T-helper 1 cell (primary cell): ENCODE measurements around the gene FMO1.
A peak's percentile ranks its signal among the peaks of the same experiment; 100 is the strongest.
"Not testable (repeated sequence)": the region's sequence is repeated elsewhere in the genome, so short reads cannot be mapped to it uniquely, and the experiment has no call there.

Experiments used
- DNase-seq, 5 donors: peaks; one replicate each; pipeline ENCODE4 v3.0.0-alpha.2; 2012 to 2020
- total RNA-seq, 4 donors: gene quantifications; one replicate each; lab custom pipeline; 2026; lab: John Stamatoyannopoulos, UW

Gene FMO1, protein sequence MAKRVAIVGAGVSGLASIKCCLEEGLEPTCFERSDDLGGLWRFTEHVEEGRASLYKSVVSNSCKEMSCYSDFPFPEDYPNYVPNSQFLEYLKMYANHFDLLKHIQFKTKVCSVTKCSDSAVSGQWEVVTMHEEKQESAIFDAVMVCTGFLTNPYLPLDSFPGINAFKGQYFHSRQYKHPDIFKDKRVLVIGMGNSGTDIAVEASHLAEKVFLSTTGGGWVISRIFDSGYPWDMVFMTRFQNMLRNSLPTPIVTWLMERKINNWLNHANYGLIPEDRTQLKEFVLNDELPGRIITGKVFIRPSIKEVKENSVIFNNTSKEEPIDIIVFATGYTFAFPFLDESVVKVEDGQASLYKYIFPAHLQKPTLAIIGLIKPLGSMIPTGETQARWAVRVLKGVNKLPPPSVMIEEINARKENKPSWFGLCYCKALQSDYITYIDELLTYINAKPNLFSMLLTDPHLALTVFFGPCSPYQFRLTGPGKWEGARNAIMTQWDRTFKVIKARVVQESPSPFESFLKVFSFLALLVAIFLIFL
- 0 reads per million in 4 donors for total RNA-seq

DNA sequence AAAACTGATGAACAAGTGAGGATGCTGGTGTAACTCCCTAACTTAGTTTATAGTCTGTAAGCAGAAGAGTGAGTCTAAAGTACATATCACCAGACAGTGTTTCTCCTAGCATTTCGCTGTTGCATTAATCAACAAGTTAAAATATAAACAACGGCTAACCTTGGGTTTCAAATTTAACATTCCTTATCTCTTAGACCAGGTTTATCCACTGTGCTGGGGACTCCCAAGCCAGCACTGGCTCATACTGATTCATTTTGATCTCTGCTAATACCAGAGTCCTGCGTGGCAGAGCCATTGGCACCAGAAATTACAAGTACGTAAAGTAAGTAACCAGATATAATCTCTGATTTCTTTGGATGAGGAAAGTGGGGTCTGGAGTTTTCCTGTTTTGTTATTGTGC, at the start of gene FMO1:
Gene FMO1, plus strand, starts transcription at position 193 of the 400 bp plus-strand sequence. CDS start 9,594 bp downstream, outside the sequence.
- no peak for DNase-seq

DNA sequence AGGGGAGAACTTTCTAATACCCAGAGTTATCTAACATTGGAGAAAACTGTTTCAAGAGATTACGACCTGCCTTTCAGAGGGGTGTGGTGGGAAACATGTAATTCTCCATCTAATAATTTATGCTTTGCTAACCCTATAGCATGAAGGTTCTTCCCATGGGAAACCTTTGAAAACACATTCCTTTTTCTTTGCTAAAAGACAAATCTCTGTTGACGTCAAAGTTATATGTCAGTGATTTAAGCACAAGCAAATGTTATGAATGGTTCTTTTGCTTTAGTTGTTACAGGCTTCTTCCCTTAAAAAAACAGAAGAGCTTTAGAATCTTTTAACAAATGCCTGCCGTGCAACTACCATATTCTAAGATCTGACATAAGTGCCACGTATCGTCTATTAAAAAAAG, 44.0 kb upstream of the FMO1 start:
- DNase-seq = no peak

DNA sequence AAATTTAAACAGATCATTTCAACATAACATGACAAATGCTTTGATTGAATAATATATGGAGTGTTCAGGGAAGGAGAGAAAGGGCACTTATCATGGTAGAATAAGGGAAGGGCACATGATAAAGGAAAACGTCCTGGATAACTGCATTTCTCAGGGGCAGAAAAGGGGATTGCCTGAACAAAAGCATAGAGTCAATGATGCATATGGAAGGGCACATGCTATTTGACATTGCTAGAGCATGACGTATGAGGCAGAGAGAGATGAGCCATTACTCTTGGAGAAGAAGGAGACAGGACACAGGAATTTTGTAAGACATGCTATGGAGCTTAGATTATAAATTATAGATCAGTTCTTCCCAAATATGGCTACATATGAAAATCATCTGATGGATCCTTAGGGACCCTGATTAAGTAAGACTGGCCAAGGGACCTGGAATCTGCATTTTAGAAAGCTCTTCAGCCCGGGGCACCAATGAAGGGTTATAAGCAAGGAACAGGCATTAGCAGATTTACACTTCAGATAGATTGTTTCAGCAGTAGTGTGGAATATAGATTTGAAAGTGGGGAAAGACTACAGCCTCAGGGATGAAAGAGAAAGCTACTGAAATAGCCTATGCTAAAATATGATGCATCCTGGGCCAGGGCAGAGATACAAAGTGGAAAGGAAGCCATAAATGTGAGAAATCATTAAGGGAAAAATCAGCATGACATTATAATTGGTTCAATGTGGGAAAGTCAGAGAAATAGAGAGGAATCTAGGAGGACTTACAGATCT, 41.9 kb upstream of the FMO1 start:
- no peak for DNase-seq

DNA sequence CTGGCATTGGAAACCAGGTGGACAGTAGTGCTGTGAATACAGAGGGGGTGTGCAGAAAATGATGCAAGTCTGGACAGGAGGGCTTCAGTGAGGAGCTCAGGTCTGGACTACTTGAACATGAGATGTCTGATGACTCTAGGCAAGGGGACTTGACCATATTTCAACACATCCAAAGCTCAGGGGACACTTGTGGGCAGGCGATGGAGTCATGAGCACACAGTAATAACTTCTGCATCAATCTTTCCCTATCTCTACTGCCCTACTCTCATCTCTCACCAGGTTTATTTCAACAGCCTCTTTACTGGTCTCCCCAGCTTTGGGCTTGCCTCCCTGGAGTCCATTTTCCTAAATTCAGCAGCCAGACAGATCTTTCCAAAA, 41.3 kb upstream of the FMO1 start:
- DNase-seq = no peak

DNA sequence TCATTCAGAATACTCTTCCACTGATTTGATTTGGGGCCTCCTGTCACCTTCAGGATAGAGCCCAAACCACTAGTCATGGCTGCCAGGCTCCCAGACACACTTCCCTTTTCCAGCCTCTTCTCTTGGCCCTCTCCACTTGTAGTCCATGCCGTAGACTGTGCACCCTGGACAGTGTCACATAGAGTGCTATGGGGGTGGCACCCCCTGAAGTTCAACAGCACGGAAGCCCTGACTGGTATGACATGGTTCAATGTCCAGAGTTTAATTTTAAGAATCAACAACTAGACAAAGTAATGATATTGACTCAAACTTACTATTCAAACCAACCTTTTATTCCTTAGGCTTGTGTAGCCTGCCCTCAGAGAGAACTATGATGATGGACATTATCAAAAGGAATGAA, 40.9 kb upstream of the FMO1 start:
- no peak for DNase-seq

DNA sequence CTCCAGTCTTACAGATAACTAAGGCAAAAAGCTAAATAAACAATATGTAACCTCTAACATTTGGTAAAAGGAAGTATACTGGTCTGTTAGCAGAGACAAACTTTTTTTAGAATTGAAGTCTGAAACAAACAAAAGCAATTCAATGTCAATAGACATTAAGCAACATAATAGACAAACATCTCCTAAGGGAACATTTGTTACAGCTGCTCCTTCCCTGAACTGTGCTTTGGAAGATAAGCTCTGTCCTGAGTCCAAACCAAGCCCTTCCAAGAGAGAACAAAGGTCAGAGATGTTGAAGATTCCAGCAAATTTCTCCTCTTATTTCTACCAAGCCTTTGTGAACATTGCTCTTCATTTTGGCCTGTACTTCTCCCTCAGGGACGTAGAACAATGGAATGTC, 37.9 kb upstream of the FMO1 start:
- no peak for DNase-seq

DNA sequence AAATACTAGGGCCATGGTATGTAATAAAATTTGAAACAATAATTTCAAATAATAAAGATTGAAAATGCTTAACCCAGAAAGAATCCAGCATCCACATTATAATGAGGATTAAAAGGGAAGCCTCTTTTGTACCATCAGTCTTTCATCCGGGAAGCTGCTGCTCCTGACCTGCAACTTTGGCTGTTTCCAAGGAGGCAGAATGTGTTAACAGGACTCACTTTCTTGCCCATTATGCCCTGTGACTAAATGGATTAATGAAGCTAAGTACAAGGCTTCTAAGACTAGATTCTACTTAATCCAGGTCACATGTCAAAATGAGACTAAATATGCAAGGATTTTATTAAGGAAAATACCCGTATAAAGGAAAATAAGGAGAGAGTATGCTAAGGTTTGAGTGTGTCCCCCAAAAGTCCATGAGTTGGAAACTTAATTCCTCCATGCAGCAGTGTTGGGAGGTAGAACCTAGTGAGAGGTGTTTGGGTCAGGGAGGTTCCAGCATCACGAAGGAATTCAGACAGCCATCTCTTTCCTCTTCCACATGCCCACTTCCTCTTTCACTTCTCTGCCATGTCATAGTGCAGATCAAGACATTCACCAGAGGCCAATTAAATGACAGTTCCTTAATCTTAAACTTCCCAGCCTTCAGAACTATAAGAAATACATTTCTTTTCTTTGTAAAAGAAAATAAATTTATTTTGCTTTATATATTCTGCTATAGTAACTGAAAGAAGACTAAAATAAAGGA, 35.5 kb upstream of the FMO1 start:
- no peak for DNase-seq

DNA sequence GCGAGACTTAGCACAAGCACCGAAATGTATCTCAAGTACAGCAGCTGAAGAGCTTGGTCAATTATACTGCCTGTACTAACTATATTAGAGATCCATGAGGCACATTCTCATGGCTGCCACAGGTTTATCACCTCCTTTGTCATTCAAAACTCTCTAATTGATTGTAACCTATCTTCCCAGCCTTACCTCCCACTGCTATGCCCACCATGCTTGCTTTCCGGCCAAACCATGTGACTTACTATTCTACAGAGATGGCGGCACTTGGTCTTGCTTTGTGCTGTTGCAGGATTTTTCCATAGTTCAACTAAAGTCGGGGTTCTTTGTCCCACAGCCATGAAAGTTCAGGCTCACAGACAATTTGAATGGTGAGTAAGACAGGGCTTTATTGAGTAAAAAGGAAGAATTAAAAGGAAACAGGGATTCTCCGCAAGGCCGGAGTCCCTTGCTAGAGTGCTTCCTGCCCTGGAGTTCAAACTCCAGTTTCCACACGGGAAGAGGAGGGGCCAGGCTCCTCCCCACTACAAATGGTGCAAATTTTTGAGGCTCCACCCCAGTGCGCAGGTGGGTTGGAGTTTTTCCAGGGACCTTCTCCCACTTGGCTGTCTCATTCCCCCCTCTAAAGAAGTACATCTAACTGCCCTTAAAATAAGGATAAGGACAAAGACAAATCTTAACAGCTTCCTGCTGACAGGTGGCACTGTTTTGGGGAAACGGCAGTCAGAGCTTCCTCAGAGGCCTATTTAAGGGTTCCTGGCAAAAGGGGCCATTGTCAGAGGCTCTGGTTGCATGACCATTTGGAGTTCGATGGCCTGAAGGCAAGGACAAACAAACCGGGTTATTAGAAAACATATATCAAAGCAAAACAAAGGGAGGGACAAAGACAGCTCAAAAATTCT, 34.5 kb upstream of the FMO1 start:
- no peak for DNase-seq

DNA sequence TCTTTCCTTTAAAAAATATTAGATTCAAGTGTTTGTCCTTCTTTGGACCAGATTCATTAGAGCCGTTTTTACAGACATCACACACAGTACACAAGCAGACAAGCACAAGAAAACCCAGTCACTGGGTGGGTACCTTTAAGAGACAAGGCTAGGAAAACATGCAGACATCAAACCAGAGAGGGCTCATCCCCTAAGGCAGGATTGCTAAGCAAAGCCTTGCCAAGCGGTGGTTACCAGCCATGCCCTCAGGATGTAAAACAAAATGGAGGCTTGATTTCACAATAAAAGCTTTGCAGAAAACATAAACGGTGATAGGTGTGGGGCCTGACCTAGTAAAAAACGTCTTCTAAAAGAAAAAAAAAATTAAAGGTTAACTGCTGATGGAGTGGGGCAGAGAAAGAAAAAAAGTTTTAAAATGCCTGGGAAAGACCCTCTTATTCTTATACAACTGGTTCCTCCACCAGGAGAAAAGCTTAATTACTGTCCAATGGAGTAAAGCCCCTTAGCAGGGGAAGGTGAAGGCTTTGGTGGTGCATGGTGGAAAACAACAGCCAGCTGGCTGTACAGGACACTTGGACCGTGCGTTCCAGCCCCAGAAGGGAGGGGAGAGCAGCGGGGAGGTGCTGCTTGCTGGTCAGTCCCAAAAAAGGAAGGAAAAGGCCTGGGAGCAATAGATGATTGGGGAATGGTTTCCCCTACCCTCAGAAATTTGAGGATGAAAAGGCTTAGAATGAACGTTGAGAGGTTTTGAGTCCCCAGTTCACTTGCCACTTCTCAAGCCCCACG, 30.4 kb upstream of the FMO1 start:
- DNase-seq = no peak

DNA sequence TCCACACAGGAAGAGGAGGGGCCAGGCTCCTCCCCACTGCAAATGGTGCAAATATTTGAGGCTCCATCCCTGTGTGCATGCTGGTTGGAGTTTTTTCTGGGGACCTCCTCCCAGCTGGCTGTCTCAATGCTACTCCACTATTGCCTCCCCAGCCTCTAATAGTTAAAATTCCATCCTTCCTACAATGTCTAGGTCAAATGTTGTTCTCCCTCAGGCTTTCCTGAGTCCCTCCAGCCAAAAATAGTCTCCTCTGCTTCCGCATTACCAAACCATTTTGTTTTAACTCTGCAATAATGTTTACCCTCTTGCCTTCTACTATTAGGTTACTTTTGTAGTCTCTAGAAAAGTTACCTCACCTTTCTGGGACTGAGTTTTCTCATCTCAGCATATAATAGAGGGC, 29.6 kb upstream of the FMO1 start:
- DNase-seq = no peak

DNA sequence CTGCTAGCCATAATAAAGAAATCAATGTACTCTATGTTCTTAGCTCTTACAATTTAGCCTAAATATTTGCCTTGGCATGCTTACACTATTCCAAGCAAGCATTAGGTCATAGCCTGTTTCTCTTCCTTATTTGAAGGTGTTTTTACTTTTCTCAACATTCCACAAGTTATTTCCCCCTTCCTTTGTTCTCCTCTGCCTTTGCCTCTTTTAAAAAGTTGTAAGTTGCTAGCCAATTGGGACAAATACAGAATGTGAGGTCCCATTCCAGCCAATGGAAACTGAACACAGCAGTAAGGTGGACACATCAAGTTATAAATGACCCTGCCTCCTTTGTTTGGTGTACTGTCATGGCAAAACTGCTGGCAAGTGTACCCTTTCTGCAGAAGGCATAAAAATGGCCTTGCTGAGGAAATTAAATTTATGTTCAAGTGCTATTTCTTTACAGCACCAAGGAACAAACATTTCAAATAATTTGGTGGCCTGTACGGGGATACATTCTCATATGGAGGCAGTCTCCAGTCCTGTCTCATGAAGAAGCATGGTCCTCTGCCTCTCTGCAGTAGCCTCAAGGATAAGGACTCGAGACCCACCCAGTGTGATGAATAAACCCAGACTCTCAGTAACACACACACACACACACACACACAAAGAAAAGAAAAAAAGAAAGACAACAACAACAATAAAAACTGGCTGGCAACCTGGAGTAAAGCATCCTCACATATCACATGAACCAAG, 28.8 kb upstream of the FMO1 start:
- no peak for DNase-seq

DNA sequence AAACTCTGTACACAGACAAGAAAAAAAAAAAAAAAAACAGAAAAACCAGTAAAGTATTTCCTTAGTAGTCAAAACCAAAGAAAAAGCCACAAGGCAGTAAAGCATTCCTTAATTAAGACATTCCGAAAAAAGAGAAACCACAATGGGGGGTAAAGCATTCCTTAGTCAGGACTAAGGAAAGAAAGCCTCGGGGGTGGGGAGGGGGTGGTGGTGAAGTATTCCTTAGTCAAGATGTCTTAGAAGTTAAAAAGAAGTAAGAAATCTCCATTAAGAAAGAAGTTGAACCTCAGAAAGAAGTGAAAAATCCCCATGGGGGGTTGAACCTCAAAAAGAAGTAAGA, 28.2 kb upstream of the FMO1 start:
- DNase-seq = no peak

DNA sequence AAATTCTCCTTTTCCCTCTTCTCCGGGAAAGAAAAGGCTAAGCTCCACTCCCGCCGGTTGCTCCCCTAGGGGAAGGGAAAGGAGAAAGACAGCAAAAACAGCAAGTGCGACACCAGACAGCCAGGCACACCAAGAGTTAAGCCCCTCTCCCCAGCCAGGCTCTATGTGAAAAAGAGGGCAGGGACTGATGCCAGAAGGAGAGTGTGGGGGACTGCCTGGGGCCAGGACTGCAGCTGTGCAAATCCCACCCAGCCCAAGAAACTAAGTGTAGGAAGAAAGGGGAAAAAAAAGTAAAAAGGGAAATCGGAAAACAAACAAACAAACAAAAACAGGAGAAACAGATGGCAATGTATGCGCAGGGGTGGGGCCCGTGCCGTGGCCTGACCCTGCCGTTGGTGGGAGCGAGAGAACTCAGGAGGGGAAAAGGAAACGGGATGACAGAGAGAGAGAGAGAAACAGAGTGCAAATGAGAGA, 27.7 kb upstream of the FMO1 start:
- DNase-seq = no peak

DNA sequence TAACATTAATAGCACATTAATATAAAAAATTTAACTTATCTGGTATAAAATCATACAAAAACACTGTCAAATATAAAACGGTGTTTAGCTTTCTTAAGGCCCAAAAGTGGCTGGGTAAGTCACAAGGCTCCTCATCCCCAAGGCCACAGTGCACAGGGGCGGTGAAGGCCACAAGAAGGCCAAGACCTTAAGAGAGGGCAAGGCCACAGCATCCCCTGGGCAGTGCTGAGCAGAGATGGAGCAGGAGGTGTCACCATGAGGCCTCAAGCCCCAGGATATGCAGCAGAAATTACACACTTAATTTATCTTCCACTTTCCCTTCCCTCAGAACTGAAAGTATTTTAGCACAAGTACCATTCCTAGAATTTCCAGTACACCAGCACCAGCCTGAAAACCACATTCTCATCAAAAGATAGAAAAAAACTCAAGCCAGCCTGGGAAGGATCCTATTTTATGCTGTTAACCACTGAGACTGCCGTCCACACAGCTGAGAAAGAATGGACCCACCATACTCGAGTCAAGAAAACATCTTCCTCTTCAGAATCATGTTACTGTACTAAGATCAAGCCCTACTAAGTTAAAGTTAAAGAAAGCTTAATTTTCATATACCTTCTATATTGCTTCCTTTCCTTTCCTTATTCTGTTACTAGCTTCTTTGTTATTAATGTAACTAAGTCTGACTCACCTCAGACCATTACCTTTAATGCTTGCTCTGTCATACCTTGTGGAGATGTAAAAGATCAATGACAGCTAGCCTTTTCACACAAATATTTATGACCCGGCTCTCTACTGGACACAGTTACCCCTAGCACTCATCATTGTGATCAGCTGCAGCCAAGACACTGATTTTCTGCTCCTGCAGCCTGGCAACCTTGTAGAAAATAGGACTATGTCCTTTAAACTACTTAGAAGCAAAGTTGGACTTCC, 26.4 kb upstream of the FMO1 start:
- no peak for DNase-seq

DNA sequence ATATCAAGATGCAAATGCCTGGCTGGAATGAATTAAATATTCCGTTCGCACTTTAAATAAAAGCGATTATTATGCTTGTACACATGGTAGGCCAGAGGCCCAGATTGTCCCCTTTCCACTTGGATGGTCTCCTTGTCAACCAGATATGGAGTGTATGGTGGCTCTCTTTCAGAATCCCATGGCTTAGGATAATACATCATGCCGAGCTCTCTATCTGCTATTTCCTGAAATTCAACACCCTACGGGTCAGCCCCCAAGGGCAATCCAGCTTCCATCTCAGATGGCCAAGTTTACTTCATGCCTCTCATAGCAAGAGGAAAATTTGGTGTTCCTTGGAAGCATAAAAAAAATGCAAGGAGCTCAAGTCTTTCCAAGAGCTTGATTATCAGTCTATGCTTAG, 25.4 kb upstream of the FMO1 start:
- no peak for DNase-seq

DNA sequence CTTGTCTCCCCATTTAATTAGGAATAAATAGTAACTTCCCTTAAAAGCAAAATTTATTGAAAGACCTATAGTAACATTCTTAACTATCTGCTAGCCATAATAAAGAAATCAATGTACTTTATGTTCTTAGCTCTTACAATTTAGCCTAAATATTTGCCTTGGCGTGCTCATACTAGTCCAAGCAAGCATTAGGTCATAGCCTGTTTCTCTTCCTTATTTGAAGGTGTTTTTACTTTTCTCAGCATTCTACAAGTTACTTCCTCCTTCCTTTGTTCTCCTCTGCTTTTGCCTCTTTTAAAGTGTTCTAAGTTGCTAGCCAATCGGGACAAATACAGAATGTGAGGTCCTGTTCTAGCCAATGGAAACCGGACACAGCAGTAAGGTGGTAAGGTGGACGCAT, 24.0 kb upstream of the FMO1 start:
- DNase-seq = not testable (repeated sequence)

DNA sequence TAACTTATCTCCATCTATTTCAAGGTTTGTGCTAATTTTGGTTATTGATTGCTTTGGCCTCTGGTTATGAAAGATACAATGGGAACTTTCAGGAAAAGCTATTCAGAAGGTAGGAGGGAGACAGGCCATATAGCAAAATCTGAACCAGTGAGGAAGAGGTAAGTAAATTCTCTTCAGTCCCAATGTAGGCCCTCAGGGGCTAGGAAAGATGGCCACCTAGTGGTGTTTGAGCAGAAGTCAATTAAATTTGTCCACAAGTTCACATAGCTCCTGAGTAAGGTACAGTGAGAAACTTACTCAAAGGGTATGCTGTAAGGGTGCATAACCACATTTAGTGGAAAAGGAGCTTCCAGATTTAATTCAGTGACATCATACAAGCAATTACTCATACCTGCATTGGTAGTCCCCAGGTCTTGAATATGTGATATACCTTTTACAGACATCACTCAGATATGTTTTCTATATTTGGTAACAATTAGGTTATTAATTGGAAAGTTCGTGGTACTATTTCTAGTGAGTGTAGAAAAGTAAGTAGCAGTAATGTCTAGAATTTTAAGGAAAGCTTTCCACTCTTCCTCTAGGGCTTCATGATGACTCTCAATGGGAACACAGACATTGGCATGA, 21.4 kb upstream of the FMO1 start:
- DNase-seq = peak in 1 of 5 donors; percentile 19

DNA sequence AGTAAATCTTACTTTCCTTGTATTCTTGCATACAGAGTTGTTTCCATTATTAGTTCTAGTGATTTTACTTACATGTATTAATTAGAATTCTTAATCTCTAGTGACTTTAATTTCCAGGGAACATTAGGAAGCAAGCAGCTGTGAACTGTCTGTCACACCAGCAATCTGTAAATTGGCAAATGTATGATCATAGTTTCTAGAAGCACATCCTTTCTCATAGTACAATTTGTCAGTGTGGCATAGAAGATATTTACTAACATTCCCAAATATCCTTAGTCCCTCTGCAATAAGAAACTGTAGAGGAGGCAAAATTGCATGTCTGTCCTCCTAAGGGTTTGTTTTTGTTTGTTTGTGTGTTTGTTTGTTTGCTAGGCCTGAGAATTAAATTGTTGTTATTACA, 17.0 kb upstream of the FMO1 start:
- no peak for DNase-seq

DNA sequence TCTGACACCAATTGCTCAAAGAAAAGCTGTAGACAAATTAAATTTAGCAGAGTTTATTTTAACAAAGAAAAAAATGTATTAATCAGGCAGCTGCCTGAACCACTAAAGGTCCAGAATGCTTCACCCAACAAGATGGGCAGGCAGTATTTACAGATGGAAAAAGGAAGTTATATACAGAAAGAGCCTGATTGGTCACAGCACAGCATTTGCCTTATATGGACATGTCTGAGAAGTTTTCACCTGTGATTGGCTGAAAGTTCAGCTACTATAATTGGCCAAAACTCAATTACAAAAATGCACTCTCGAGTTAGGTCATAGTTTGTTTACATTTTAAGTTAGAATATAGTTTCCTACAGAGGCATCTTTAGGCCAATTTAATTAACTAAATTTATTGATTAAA, 15.1 kb upstream of the FMO1 start:
- DNase-seq = no peak
